CD14-positive monocyte (primary cell): ENCODE measurements around the gene LAMA4. TPM values are rescaled to one million over a fixed set of nuclear protein-coding genes. Genes with fewer than 3 reads are reported as not detected.

Source experiments
- DNase-seq, 3 donors: peaks; one replicate each; pipeline ENCODE4 v3.0.0-alpha.2; 2011 to 2022
- H2AFZ ChIP-seq: 2 replicates; pipeline ENCODE4 v1.6.0; 2012; ENCODE audit warnings: mild to moderate bottlenecking, low read depth, low read length, inconsistent platforms; ENCODE audit not compliant: insufficient read depth, poor library complexity, severe bottlenecking
- H3K27ac ChIP-seq, 2 donors: 1 replicate in 1 of 2; 2 replicates in 1 of 2; pipeline ENCODE4 v1.5.1; 2012 to 2013; ENCODE audit warnings: low read length in 2 of 2, control low read depth in 1 of 2, inconsistent platforms in 1 of 2, low read depth in 1 of 2, mild to moderate bottlenecking in 1 of 2
- H3K27me3 ChIP-seq, 2 donors: one replicate each; pipeline versions ENCODE4 v1.6.0 to v1.6.1; 2011 to 2013; ENCODE audit warnings: low read length in 2 of 2; ENCODE audit not compliant: control insufficient read depth in 2 of 2, insufficient read depth in 2 of 2
- H3K36me3 ChIP-seq, 2 donors: replicated peaks in 1 of 2; 1 replicate in 1 of 2; 2 replicates in 1 of 2; pipeline versions ENCODE4 v1.5.1 to v1.6.1; 2012 to 2013; ENCODE audit warnings: low read length in 2 of 2, control low read depth in 1 of 2, inconsistent platforms in 1 of 2, mild to moderate bottlenecking in 1 of 2; ENCODE audit not compliant: insufficient read depth in 2 of 2, control insufficient read depth in 1 of 2
- H3K4me1 ChIP-seq, 2 donors: 1 replicate in 1 of 2; 2 replicates in 1 of 2; pipeline versions ENCODE4 v1.5.1 to v1.6.1; 2012 to 2013; ENCODE audit warnings: low read length in 2 of 2, control low read depth in 1 of 2, inconsistent platforms in 1 of 2, mild to moderate bottlenecking in 1 of 2, moderate library complexity in 1 of 2; ENCODE audit not compliant: insufficient read depth in 2 of 2, control insufficient read depth in 1 of 2
- H3K4me2 ChIP-seq: replicated peaks from 2 replicates; pipeline ENCODE3; 2012; ENCODE audit warnings: low read length, moderate library complexity, mild to moderate bottlenecking; ENCODE audit not compliant: poor library complexity, severe bottlenecking; ENCODE audit errors: extremely low read depth
- H3K4me3 ChIP-seq, 3 experiments: fragments of 200-600 bp in 1 of 3; sonication (generic) in 1 of 3; replicated peaks in 1 of 3; 1 replicate in 2 of 3; 2 replicates in 1 of 3; pipeline ENCODE4 v1.5.1; 2011 to 2013; ENCODE audit warnings: low read length in 3 of 3, mild to moderate bottlenecking in 3 of 3, control low read depth in 2 of 3, low read depth in 2 of 3, inconsistent platforms in 1 of 3, moderate library complexity in 1 of 3
- H3K79me2 ChIP-seq: 2 replicates; pipeline ENCODE4 v1.6.0; 2012; ENCODE audit warnings: mild to moderate bottlenecking, control low read depth, inconsistent platforms, low read length, moderate library complexity; ENCODE audit not compliant: insufficient read depth
- H3K9ac ChIP-seq: 2 replicates; pipeline ENCODE4 v1.6.0; 2017; ENCODE audit warnings: low read length, mild to moderate bottlenecking; ENCODE audit not compliant: insufficient read depth, poor library complexity, severe bottlenecking
- H3K9me3 ChIP-seq, 2 donors: replicated peaks in 1 of 2; 1 replicate in 1 of 2; 2 replicates in 1 of 2; pipeline versions ENCODE4 v1.5.1 to v1.6.1; 2012 to 2013; ENCODE audit warnings: low read length in 2 of 2, control low read depth in 1 of 2; ENCODE audit not compliant: control insufficient read depth in 1 of 2, insufficient read depth in 1 of 2
- H4K20me1 ChIP-seq: 2 replicates; pipeline ENCODE4 v1.6.0; 2012; ENCODE audit warnings: mild to moderate bottlenecking, low read length, control low read depth, moderate library complexity; ENCODE audit not compliant: insufficient read depth
- H3K27ac Mint-ChIP-seq, 7 donors: one replicate each; pipeline ENCODE4 v1.8.0; 2020; ENCODE audit warnings: mild to moderate bottlenecking in 7 of 7, mixed read lengths in 7 of 7, moderate library complexity in 6 of 7, inconsistent platforms in 2 of 7
- H3K27me3 Mint-ChIP-seq, 3 donors: one replicate each; pipeline ENCODE4 v1.8.0; 2021 to 2022; ENCODE audit warnings: low read depth in 3 of 3, mild to moderate bottlenecking in 3 of 3, mixed read lengths in 3 of 3, moderate library complexity in 3 of 3, inconsistent platforms in 1 of 3
- H3K36me3 Mint-ChIP-seq, 2 donors: one replicate each; pipeline ENCODE4 v1.8.0; 2020; ENCODE audit warnings: mixed read lengths in 2 of 2, inconsistent platforms in 1 of 2, mild to moderate bottlenecking in 1 of 2
- H3K4me1 Mint-ChIP-seq: one replicate; pipeline ENCODE4 v1.8.0; 2020; ENCODE audit warnings: mild to moderate bottlenecking, mixed read lengths
- H3K4me3 Mint-ChIP-seq, 2 donors: one replicate each; pipeline ENCODE4 v1.8.0; 2020; ENCODE audit warnings: mild to moderate bottlenecking in 2 of 2, mixed read lengths in 2 of 2, moderate library complexity in 1 of 2
- H3K9me3 Mint-ChIP-seq, 7 donors: one replicate each; pipeline ENCODE4 v1.8.0; 2020 to 2022; ENCODE audit warnings: mixed read lengths in 7 of 7, mild to moderate bottlenecking in 6 of 7, moderate library complexity in 6 of 7, inconsistent platforms in 2 of 7
- CTCF ChIP-seq: fragments of 200-600 bp; IDR thresholded peaks from one replicate; pipeline ENCODE4 v1.8.0; 2022; ENCODE audit warnings: antibody characterized with exemption, mild to moderate bottlenecking
- WGBS: methylation state at CpG from one replicate; pipeline ENCODE4 v1.1.5; 2013; ENCODE audit warnings: missing lambda C conversion rate; ENCODE audit not compliant: insufficient coverage; 5-methylcytosine and 5-hydroxymethylcytosine counted together
- intact Hi-C, 2 donors: fragments of 100-400 bp; cut with micrococcal nuclease; formaldehyde crosslinking; loops; one replicate each; pipeline versions ENCODE4 v1.15.0 to v1.15.1; 2023
- polyA plus RNA-seq, 3 donors: library from polyadenylated mRNA; depleted of rRNA in 1 of 3; unstranded in 2 of 3; stranded (reverse) in 1 of 3; fragments of 300-500 nt in 2 of 3; fragments of >200 nt in 1 of 3; fragmentation: Illumina TruSeq in 2 of 3; gene quantifications; 1 replicate in 2 of 3; 2 replicates in 1 of 3; pipeline ENCODE4 v1.2.3, GENCODE V29; 2012 to 2021

The LAMA4 gene
- polyA plus RNA-seq, 3 donors, result not detected

- Histone ChIP-seq H3K4me1 (peaks cover 10 to 14% of the 10 kb centered on the region in 2 donors), H3K4me2 (no peak overlapping the region), H2AFZ (no peak overlapping the region), H4K20me1 (no peaks in the 10 kb centered on the region), H3K79me2 (no peaks in the 10 kb centered on the region), H3K36me3 (no peaks in the 10 kb centered on the region), H3K27me3 (no peaks in the 10 kb centered on the region), H3K9ac (no peak overlapping the region), H3K9me3 (no peaks in the 10 kb centered on the region), H3K27ac (no peak overlapping the region), H3K4me3 (no peak overlapping the region)
- no CpG with 5 or more reads among the region's 1 CpG for WGBS
- H3K9me3 Mint-ChIP-seq, result no peaks in the 10 kb centered on the region
- peaks cover 0 to 2% (median 0%) of the 10 kb centered on the region in 3 donors for H3K27me3 Mint-ChIP-seq
- DNase-seq, result no peak
- H3K4me3 Mint-ChIP-seq, result no peak overlapping the region
- no peaks in the 10 kb centered on the region for H3K36me3 Mint-ChIP-seq
- no peak overlapping the region for H3K27ac Mint-ChIP-seq
- H3K4me1 Mint-ChIP-seq, result peaks cover 14% of the 10 kb centered on the region
- intact Hi-C loops, result no loop called here
- TF ChIP-seq CTCF, result no peak
Measured at GRCh38 chr6:112123982-112124381, 130.4 kb downstream of the LAMA4 start.

- Histone ChIP-seq H3K9me3 (no peaks in the 10 kb centered on the region), H3K36me3 (no peaks in the 10 kb centered on the region), H3K4me1 (peaks cover 10 to 14% of the 10 kb centered on the region in 2 donors), H3K27me3 (no peaks in the 10 kb centered on the region), H3K9ac (no peak overlapping the region), H3K4me2 (peak overlapping the region; percentile 12), H4K20me1 (no peaks in the 10 kb centered on the region), H3K79me2 (no peaks in the 10 kb centered on the region), H2AFZ (no peak overlapping the region), H3K4me3 (no peak overlapping the region), H3K27ac (peak overlapping the region in 1 of 2 donors; percentile 29)
- H3K27me3 Mint-ChIP-seq, result peaks cover 0 to 2% (median 0%) of the 10 kb centered on the region in 3 donors
- no peaks in the 10 kb centered on the region for H3K9me3 Mint-ChIP-seq
- TF ChIP-seq CTCF, result no peak
- no peaks in the 10 kb centered on the region for H3K36me3 Mint-ChIP-seq
- H3K27ac Mint-ChIP-seq, result peak overlapping the region in 6 of 7 donors; percentile 4 to 80 (median 56)
- peak; percentile 21 to 45 (median 35) for DNase-seq
- H3K4me3 Mint-ChIP-seq, result peak overlapping the region in 1 of 2 donors; percentile 36
- H3K4me1 Mint-ChIP-seq, result peaks cover 14% of the 10 kb centered on the region
- intact Hi-C loops, result no loop called here
- WGBS, result 0% methylated on average over 1 of the region's 2 CpGs
Measured at GRCh38 chr6:112122756-112123155, 131.6 kb downstream of the LAMA4 start.
